GM13976 (cell line): ENCODE measurements around the gene SLC25A25.

Experiments used
- DNase-seq: peaks from one replicate; pipeline ENCODE4 v3.0.0; 2012; ENCODE audit warnings: low spot score
- in situ Hi-C: fragments of 300-500 bp; cut with MboI; formaldehyde crosslinking; loops from one replicate; pipeline ENCODE4 v1.12.0; 2022; ENCODE audit warnings: low sequenced_read_pairs, mixed read lengths, inconsistent platforms; ENCODE audit not compliant: unreplicated experiment
- TF ChIP-seq, protein P1 (sequence below): IDR thresholded peaks from 2 replicates; pipeline ENCODE4 v1.5.1; 2012; ENCODE audit warnings: borderline replicate concordance, mild to moderate bottlenecking; ENCODE audit not compliant: insufficient read depth; ENCODE audit errors: extremely low read depth, missing control alignments, control extremely low read depth

Gene SLC25A25

DNA sequence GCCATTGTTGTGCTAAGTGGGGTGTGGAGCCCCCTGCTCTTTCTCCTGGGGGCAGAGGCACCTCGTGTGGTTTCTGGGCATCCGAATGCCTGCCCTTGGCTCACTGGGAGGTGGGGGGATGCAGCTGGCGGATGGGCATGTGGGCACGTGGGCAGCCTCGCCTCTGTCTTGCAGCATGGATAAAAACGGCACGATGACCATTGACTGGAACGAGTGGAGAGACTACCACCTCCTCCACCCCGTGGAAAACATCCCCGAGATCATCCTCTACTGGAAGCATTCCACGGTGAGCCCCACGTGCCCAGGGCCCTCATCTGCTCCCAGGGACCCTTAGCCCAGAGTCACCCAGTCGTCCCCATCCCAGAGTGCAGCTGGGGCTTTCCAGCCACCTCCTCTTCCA, 34.2 kb downstream of the SLC25A25 start:
- DNase-seq, result no peak
- TF ChIP-seq, protein P1, sequence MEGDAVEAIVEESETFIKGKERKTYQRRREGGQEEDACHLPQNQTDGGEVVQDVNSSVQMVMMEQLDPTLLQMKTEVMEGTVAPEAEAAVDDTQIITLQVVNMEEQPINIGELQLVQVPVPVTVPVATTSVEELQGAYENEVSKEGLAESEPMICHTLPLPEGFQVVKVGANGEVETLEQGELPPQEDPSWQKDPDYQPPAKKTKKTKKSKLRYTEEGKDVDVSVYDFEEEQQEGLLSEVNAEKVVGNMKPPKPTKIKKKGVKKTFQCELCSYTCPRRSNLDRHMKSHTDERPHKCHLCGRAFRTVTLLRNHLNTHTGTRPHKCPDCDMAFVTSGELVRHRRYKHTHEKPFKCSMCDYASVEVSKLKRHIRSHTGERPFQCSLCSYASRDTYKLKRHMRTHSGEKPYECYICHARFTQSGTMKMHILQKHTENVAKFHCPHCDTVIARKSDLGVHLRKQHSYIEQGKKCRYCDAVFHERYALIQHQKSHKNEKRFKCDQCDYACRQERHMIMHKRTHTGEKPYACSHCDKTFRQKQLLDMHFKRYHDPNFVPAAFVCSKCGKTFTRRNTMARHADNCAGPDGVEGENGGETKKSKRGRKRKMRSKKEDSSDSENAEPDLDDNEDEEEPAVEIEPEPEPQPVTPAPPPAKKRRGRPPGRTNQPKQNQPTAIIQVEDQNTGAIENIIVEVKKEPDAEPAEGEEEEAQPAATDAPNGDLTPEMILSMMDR, result no peak
- in situ Hi-C loops, result no loop called here

DNA sequence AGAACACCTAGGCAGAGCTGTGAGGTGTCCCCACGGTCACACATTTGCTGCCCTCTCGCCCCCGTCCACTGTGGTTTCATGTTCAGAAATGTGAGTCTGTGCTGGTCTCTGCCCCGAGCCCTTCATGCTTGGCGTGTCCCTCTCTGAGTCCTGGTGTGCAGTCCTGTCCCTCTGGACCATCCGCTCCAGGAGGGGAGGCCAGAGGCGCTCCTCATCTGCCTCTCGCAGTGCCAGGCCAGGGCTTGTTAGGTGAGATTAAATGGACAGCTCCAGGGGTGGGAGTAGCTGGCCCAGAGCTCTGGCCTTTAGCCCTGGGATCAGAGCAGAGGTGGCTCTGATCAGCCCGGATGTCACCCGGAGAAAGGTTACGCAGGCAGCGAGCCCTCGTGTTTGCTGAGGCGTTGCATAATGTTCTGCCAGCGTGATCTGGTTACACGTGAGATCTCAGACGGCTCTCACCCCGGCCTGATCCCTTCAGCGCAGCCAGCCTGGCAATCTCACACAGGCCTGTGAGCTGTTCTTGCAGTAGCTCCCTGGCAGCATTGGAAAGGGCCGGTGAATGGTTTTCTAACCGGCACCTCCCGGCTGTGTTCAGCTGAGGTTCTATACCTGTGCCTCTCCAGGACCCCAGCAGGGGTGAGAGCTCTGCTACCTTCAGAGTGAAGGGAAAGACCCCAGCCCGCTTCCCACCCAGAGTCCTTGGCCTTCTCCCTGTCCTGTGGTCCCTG, 35.0 kb downstream of the SLC25A25 start:
- in situ Hi-C loops, result no loop called here
- DNase-seq, result no peak
- TF ChIP-seq, protein P1, result no peak

DNA sequence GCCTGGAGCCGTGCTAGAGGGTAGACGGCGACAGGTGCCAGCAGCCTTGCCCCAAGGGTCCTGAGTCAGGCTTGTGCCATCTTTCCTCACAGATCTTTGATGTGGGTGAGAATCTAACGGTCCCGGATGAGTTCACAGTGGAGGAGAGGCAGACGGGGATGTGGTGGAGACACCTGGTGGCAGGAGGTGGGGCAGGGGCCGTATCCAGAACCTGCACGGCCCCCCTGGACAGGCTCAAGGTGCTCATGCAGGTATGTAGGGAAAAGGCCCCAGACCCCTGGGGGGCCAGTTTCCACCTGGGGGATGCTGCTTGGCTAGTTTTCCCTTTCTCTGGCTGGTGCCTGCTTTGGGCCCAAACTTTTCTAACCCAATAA, 35.5 kb downstream of the SLC25A25 start:
- TF ChIP-seq, protein P1, result no peak
- DNase-seq, result no peak
- in situ Hi-C loops, result no loop called here

DNA sequence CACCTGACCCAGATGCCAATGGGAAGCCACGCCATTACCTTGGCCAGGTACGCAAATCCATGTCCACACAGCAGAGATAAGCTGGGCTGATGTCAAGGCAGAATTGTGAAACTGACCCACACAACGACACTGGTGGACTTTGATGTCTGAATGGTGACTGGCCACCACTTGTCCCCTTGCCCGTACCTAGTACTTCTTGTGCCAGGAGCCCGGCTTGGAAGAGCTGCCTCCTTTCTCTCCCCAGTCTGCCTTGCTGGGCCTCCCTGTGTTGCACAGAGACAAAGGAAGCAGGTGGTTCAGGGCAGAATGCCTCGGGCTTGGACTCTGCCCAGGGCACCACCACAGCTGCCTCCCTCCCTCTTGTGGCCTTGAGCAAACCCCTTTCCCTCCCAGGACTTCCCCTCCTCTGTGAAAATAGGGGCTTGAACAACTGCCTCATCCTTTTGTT, 36.2 kb downstream of the SLC25A25 start:
- DNase-seq, result no peak

DNA sequence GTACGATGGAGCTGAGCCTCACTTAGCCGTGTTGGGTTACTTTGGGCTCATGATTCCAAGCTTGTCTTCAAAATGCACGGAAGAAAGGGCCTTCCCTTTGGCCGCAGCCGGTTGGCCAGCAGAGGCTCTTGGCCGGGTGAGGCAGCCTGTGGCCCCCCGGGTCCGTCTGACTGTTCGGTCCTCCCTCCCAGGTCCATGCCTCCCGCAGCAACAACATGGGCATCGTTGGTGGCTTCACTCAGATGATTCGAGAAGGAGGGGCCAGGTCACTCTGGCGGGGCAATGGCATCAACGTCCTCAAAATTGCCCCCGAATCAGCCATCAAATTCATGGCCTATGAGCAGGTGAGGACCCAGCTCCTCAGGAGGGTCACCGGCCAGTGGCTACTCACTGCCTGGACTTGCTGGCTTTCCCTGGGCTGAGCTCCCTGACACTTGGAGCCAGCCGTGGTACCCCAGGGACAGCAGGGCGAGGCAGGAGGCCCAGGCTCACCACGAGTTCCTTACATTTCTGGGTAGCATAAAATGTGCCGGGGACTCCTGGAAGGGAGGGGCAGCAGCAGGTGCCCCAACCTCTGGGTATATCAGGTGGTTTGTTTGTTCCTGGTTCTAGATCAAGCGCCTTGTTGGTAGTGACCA, 37.6 kb downstream of the SLC25A25 start:
- in situ Hi-C loops, result no loop called here
- no peak for DNase-seq
- TF ChIP-seq, protein P1, result no peak

More for the DNA sequence above, 36.2 kb downstream of the SLC25A25 start:
- TF ChIP-seq, protein P1, result no peak
- in situ Hi-C loops, result no loop called here

DNA sequence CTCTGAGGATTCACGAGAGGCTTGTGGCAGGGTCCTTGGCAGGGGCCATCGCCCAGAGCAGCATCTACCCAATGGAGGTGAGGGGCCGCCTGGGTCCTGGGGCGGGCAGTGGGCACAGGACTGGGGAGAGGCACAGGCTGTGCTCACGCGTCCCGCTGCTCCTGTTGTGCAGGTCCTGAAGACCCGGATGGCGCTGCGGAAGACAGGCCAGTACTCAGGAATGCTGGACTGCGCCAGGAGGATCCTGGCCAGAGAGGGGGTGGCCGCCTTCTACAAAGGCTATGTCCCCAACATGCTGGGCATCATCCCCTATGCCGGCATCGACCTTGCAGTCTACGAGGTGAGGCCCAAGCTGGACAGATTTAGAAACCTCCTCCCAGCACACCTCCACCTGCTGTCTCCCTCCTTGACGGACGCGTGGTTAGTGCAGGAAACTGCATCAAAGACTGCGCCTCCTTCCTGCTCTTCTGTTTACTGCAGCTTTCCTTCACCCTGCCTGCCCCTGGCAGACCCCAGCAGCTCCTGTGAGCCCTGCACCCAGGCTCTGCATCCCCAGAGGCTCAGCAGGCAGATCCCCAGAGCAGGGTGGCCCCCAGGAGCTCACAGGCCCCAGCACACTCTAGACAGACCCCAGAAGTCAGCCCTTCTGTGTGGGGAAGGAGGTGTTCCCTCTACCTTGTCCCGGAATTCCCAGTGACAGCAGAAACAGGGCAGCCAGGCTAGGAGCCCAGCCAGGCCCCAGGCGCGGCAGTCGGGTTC, 38.3 kb downstream of the SLC25A25 start:
- TF ChIP-seq, protein P1, result no peak
- in situ Hi-C loops, result no loop called here
- DNase-seq, result no peak
